EL (cell line): ENCODE data around the gene LRRC8A.
"Not testable (repeated sequence)": the region's sequence is repeated elsewhere in the genome, so short reads cannot be mapped to it uniquely, and the experiment has no call there.

Experiments
- DNase-seq: peaks from one replicate; pipeline ENCODE4 v3.0.0-alpha.2; 2016

LRRC8A gene

DNA sequence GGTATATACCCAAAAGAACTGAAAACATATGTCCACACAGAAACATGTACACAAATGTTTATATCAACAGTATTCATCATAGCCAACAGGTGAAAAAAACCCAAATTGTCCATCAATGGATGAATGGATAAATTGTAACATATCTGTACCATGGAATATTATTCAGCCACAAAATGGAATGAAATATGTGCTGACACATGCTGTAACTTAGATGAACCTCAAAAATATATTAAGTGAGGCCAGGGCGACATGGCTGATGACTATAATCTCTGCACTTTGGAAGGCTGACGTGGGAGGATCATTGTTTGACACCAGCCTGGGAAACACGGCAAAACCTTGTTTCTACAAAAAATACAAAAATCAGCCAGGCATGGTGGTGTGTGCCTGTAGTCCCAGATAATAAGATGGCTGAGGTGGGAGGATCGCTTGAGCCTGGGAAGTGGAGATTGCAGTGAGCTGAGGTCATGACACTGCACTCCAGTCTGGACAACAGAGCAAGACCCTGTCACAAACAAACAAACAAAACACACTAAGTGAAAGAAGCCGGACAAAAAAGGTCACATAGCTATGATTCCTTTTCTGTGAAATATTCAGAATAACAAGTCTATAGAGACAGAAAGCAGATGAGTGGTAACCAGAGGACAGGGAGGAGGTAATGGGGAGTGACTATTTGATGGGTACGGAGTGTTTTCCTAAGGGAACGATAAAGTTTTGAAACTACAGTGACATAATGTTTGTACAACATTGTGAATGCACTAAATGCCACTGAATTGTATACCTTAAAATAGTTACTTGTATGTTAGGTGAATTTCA lies 11.6 kb upstream of the LRRC8A start:
- DNase-seq = no peak

DNA sequence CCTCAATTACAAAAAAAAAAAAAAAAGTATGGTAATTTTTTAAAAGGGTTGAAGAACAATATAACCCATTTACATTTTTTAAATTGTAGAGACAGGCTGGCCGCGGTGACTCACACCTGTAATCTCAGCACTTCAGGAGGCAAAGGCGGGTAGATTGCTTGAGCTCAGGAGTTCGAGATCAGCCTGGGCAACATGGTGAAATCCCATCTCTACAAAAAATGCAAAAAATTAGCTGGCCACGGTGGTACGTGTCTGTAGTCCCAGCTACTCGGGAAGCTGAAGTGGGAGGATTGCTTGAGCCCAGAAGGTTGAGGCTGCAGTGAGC lies 11.0 kb upstream of the LRRC8A start:
- DNase-seq = not testable (repeated sequence)

DNA sequence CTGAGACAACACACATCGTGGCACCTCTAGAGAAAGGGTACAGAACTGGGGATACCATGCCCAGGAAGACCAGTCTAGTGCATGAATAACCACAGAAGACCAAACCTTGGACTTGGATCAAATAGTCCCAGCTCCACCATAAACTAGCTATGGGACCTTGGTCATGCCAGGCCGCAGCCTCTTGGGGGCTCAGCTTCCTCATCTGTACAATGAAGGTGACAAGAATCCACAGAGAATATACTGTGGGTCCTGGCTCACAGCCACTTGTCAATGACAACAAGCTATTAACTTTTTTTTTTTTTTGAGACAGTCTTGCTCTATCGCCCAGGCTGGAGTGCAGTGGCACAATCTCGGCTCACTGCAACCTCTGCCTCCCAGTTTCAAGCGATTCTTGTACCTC lies 4.1 kb upstream of the LRRC8A start:
- DNase-seq = no peak

DNA sequence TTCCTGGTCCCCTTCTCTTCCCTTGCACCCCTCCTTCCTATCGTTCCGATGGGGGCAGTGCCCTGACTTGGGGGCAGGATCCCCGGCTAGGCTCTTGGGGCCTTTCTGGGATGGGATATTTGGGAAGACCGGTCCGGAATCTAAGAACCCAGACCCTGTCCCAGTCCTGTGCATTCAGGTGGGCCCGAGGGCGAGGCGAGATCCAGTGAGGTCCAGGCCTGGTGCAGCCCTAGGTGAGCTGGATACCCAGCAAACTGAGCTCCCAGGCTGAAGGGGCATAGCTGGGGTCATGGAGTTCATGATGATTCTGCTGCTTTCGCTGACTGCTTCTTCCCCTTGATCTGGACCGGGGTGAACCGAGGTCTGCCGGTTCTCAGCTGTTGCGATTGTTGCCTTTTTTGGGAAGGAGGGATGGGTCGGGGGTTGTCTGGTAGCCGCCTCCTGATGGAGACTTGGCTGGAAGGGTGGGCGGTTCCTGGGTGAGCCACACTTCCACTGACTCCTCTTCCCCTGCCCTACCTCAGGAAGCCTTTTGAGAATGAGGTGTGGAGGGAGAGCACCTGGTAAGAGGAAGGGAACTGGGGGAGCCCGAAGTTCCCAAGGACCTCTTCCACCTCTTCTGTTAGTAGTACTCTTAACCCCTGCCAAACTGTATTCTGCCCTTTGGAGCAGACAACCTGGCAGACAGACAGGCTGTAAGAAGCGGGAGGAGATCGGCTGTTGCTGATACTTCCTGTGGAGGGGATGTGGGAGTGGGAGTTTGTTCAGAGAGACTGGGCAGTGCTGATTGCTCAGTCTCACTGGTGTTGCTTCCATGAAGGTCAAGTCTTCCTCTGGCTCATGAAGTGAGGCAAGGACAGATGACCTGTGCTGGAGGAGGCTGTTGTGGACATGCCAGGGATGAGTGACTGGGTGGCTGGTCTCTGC lies 1.0 kb downstream of the LRRC8A start:
- DNase-seq = peak; percentile 41

DNA sequence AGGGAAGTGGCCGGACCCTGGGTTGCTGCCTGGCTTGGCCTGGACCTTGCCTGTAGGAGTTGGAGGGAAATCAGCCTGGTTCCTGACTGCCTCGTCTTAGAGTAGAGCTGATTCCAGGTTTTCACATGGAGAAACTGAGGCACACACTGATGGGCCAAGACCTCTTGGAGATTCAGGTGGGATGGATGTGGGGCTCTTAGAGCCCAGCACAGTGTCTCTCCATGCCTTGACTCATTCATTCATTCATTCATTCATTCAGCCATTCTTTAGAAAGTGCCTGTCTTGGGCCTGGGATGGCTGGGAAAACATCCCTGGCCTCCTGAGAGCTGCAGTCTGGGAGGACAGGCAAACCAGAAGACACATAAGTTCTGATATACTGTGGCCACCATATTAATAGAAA lies 2.2 kb downstream of the LRRC8A start:
- DNase-seq = no peak

DNA sequence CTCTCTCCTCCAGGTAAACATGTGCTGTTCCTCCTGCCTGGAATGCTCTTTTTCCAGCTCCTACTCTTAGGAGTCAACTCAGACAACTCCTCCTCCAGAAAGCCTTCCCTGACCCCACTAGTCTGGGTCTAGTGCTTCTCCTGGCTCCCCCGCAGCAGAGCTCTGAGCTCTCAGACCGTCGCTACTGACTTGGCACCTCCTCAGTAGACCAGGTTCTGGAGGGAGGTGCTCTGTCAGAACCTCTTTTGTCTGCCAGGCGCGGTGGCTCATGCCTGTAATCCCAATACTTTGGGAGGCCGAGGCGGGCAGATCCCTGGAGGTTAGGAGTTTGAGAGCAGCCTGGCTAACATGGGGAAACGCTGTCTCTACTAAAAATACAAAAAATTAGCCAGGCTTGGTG lies 3.4 kb downstream of the LRRC8A start:
- DNase-seq = no peak

DNA sequence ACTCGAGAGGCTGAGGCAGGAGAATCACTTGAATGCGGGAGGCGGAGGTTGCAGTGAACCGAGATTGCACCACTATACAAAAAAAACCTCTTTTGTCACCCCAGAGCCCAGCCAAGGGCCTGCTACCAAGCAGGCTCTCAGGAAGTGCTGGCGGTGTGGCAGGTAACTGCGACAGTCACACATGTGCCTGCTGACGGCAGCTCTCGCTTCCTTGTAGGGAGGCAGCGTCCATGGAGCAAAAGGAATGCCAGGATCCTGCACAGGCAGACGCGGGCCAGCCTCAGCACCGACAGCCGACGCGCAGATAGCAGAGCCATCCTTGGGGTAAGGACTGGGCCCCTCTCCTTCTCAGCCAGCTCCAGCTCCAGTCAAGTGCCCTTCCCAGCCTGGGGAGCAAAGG lies 3.9 kb downstream of the LRRC8A start:
- DNase-seq = no peak

DNA sequence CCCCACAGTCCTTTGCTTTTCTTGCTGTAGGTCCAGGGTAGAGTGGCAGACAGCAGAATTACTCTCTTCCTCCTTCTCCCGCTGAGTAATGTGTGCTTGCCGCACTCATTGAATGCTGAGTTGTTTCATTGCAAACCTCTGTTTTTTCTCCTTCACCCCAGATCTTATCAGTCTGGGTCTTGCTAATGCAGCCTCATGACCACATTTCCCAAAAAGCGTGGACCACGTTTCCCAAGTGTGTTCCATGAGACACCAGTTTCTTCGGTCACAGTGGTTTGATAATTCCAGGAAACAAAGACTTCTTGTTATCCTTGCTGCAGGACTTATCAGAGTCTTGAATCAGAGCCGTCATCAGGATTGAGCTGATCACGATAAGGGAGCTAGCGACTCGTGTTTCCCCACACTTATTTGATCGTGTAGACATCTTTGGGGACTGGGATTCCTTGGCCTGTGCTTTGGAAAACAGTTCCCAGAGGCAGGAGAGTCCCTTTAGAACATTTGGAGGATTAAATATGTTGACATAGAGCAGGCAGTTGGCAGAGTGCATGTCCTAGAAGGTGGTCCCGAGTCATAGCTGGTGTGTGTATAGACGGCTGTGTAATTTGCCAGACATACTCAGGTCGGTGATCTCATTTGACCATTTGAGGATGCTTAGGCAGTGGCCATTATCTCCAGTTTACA lies 4.4 kb downstream of the LRRC8A start:
- no peak for DNase-seq

DNA sequence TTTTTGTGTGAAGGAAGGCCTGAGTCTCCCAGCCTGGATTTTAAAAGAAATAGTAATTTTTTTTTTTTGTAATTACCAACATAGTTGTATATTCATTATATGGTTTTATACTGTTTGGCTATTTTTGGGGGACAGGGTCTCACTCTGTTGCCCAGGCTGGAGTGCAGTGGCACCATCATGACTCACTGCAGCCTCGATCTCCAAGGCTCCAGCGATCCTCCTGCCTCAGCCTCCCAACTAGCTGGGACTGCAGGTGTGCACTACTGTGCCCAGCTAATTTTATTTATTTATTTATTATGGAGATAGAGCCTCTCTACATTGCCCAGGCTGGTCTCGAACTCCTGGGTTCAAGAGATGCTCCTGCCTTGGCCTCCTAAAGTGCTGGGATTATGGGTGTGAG lies 5.1 kb downstream of the LRRC8A start:
- DNase-seq = no peak

DNA sequence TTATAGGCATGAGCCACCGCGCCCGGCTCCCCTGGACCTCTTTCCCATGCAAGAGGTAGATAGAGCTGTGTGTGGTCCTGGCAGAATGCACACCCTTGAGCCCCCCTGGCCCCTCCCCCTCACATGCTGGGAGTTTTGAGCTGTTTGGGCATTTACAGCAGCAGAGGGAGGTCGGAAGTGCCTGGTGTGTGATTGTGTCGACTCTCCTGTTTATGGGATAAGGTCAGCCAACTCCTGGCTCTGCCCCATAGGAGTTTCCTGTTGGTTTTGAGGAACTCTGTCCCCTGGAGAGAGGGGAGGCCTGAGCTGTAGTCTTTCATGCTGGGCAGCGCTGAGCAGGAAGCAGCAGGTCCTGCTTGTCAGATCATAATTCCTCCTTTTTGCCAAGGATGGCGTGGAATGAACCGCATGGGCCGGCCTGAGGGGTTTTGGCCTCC lies 6.0 kb downstream of the LRRC8A start:
- DNase-seq = peak; percentile 38

DNA sequence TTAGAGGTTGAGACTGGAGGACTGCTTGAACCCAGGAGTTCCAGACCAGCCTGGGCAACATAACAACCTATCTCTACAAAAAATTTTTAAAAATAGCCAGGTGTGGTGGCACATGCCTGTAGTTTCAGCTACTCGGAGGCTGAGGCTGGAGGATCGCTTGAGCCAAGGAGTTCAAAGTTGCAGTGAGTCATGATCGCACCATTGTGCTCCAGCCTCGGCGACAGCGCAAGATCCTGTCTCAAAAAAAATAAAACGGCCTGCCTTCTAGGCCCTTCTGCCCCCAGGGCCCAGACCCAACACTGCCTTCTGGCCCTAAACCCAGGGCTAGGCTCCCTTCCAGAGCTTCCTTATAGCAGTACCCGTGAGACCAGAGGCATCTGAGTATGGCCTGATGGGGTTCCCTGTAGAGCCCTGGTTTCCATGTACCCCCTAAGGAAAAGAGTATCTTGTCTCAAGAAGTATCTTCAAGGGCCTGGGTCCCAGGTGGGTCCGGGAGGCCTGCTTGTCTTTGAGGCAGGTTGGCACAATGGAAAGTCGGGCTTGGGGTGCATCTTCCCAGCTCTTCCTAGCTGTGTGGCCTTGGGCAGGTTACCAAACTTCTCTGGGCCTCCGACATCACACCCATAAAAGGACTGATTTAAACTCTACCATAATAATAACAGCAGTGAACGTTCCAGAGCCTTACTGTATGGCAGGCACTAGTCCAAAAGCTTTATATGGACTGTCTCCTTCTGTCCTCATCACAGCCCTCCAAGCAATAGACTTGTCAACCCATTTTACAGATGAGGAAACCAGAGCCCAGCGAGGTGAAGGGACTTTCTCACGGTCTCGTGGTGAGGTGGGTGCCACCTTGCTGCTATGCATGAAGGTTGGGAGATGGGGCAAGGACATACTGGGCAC lies 9.6 kb downstream of the LRRC8A start:
- no peak for DNase-seq

DNA sequence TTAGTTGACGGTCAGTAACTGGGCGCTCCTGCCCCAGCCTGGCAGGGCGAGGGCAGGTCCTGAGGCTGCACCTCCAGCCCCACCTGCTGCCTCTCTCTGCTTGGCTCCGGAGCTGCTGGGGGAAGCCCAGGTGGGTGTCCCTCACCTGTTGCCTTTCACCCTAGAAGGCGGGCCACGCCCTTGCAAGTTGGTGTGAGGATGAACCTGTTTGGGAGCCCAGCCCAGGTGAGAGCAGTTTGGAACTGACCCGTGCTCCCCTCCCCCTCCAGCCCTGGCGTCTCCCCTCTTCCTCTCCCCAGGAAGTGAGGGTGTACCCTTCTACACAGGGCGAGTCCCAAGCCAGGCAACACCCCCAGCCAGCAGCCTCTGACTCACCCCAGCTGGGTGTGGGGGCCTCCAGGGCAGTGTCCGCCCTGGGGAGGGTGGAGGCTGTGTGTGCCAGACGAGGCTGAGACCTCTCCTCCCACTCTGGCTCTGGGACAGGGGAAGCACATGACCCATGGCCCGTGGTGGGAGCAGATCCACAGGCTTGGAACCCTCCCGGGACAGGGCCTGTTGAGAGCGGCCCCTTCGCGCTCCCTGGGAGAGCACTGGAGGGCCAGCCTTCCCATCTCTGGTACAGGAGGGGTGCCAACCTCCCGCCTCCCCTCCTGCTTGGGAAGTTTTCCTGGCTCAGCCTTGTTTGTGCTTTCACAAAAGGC lies 10.4 kb downstream of the LRRC8A start:
- peak; percentile 94 for DNase-seq

DNA sequence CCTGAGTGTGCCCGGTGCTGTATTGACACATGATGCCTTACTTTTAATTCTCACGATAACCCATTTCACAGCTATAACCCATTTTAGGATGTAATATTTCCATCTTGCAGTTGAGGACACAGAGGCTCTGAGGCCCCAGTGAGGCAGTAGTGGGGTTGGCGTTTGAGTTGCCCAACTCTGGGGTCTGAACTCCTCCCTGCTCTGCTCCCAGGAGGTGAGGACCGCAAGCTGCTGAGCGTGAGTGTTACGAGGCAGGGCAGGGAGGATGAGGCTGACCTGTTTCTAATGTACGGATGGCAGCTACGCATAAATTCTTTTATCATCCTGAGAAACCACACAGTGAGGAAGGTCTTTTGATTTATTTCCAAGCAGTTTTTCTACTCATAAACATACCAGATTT lies 11.4 kb downstream of the LRRC8A start:
- no peak for DNase-seq

DNA sequence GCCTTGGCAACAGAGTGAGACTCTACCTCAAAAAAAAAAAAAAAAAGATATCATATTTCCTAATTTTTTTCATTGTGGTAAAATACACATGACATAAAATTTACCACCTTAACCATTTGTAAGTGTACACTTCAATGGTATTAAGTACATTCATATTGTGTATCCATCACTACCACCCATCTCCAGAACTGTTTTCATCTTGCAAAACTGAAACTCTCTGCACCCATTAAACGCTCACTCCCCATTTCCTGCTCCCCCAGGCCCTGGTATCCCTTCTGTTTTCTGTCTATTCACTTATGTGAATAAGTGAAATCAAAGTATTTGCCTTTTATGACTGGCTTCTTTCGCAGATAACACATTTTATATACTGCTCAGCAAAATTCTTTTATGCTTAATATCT lies 12.8 kb downstream of the LRRC8A start:
- DNase-seq = no peak

DNA sequence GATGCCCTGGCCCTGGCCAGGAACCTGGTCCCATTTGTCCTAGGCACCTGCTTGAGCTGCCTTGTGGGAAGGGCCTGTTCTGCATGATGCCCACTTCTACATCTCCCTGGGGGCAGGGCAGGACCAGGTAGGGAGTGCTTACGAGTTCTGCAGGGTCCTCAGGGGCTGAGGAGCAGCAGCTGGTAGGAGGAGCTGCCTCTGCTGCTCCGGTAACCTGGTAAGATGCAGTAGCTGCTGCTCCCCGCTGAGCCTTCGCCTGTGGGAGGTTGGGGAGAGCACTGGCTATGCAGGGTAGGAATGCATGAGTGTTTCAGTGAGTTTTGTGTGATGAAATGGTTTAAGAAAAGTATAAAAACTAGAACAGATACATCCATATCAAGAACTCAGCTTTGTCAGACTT lies 13.6 kb downstream of the LRRC8A start:
- DNase-seq = no peak

DNA sequence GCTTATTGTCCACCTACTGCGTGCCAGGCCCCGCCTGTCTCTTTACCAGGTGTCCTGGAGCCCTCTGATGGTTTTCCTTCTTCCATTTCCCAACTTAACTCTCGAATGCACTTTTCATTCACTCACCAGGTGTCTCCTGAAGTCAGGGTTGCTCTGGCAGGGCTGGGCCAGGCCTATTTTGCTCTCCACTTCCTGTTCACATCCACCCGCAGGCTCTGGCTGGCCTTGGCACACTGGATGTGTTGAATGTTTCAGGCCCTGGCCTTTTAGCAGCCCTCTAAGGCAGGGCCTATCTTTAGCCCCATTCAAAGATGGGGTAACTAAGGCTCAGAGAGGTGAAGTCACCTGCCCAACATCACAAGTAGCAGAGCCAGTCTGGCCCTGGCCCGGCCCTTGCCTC lies 16.4 kb downstream of the LRRC8A start:
- no peak for DNase-seq

DNA sequence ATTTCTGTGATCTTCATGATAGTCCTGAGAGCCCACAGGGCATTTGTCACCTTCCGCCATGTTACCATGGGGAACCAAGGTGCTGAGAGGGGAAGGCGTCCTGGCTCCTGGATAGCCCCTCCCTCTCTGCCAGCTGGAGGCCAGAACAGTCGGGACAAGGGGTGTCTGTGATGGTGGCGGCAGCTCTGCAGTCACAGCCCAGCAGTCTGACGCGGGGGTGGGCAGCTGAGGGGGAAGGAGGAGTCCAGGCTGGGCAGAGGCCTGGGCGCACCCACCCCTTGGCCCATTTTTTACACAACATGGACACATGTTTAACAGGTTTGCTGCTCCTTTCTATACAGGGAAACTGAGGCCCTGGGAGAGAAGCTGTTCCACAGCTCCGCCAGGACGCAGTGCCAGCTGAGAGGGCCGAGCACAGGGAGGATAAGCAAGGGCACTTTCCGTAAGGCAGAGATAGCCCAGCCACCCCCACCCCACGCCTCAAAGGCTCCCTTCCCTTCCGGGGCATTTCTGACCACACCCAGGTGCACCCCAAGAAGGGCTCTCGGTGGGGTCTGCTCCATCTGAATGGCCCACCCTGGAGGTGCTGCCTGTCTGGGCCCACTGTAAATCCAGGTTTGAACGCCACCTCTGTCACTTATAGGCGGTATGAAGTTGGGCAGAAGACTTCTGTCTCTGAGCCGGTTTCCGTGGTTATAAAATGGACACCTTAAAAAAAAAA lies 17.1 kb downstream of the LRRC8A start:
- DNase-seq = no peak

DNA sequence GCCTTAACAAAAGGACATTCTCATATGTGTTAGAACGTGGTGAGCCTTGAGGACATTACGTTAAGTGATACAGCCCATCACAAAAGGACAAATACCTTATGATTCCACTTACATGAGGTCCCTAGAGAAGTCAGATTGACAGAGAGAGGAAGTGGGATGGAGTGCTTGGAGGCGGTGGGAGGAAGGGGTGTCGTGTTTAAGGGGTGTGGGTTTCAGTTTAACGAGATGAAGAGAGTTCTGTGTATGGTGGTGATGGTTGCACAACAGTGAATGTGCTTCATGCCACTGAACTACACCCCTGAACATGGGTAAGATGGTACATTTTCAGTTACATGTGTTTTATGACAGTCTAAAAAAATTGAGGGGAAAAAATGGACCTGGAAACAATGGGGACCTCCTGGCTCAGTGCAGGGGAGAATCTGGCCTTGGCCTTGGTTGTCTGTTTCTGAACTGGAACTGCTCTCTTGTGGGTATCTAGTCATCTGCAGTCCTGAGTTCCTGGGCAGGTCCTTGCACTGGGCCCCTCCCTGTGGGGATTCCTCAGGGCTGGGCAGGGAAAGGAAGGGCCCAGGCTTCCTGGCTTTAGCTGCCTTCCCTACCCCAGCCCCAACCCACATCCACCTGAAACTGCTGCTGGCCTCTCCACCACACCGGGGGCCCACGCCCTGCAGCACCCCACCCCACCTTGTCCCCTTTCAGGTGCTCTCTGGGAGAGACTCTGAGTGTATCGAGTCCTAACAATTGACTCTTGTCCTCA lies 17.8 kb downstream of the LRRC8A start:
- peak; percentile 39 for DNase-seq

DNA sequence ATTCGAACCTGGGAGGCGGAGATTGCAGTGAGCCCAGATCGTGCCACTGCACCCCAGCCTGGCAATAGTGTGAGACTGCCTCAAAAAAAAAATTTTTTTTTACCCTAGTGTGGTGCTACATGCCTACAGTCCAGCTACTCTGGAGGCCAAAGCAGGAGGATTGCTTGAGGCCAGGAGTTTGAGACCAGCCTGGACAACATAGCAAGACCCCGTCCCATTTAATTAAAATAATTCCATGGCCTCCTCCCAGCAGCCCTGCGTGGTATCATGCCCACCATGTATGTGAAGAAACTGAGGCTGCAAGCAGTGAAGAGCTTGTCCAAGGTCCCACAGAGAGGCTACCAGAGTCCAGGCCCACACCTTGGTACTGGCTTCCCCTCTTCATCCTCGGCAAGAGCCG lies 19.4 kb downstream of the LRRC8A start:
- no peak for DNase-seq

DNA sequence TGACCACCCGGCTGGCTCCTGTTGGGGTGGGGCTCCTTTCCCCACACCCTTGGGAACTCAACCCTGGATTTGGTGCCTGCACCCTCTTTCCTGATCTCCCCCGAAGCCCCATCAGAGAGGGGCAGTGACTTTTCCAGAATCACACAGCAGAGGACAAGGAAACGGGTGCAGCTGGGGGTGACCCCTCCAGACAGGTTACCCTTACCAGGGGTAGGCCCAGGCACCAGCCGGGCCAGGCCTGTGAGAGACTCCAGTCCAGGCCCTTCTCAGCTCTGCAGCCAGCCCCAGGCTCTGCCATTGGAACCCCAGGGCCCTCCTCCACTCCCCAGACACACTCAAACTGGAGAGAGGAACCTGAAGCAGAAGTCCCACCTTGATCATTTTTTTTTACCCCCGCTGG lies 19.9 kb downstream of the LRRC8A start:
- DNase-seq = no peak
